ENCODE results near the gene INSYN2B.

GRCh38 chr5:170020423-170020822 lies 40.1 kb upstream of the INSYN2B start:
- TF ChIP-seq EZH2 (IDR thresholded peaks at IDR 0.05; ENCODE audit: borderline replicate concordance, low read length) (no peak), CTCF (IDR thresholded peaks at IDR 0.05; ENCODE audit: low read length) (no peak)

Measured in OCI-LY1 (cell line).